ENCODE measurements around the gene MRGPRF. TPM values are rescaled to one million over a fixed set of nuclear protein-coding genes. Genes with fewer than 3 reads are reported as not detected.

The MRGPRF gene
- total and polyA plus RNA-seq, 3 donors from 2014 or later: 10.0 to 21.1 (median 12.2) TPM

- peak overlapping the region; percentile 94 to 96 for H3K27ac ChIP-seq
- H3K36me3 ChIP-seq (ENCODE audit: low read depth, missing control alignments): no peaks in the 10 kb centered on the region
- no peak for TF ChIP-seq POLR2A (IDR thresholded peaks at IDR 0.05)
- TF ChIP-seq CTCF (IDR thresholded peaks at IDR 0.05): no peak
- 7 to 16% methylated on average over 13 to 15 of the region's 15 CpGs for WGBS, 2 donors
- no peaks in the 10 kb centered on the region for H3K9me3 ChIP-seq
- peak overlapping the region; percentile 98 for H3K4me3 ChIP-seq
- H3K27me3 ChIP-seq: no peaks in the 10 kb centered on the region
- intact Hi-C loops (cut with DNase I; ENCODE audit: low total_unique reads): no loop called here
- DNase-seq: no peak
- peaks cover 35% of the 10 kb centered on the region for H3K4me1 ChIP-seq
Observed at GRCh38 chr11:69049490-69049867, 36.4 kb upstream of the MRGPRF start.

- Histone ChIP-seq H3K4me1 (peaks cover 40% of the 10 kb centered on the region), H3K27me3 (no peaks in the 10 kb centered on the region), H3K36me3 (ENCODE audit: low read depth, missing control alignments) (no peaks in the 10 kb centered on the region), H3K4me3 (peak within 1 kb of the TSS; percentile 98), H3K9me3 (no peaks in the 10 kb centered on the region), H3K27ac (peak within 1 kb of the TSS; percentile 94 to 96)
- intact Hi-C loops (cut with DNase I; ENCODE audit: low total_unique reads): no loop called here
- WGBS, 2 donors: 1 to 2% methylated on average over 27 to 45 of the region's 76 CpGs
- DNase-seq: peak; percentile 95
- TF ChIP-seq POLR2A (IDR thresholded peaks at IDR 0.05) (peak; percentile 11), CTCF (IDR thresholded peaks at IDR 0.05) (no peak)
Observed at GRCh38 chr11:69048694-69049489, 35.8 kb upstream of the MRGPRF start, which contains the start of gene TPCN2. TSS of gene TPCN2 (plus strand) at chr11:69048932. CDS start at chr11:69048998, 66 bp downstream.

GRCh38 chr11:69048031-69048693 lies 35.1 kb upstream of the MRGPRF start:
- Histone ChIP-seq H3K4me1 (peaks cover 40% of the 10 kb centered on the region), H3K36me3 (ENCODE audit: low read depth, missing control alignments) (no peaks in the 10 kb centered on the region), H3K27me3 (no peaks in the 10 kb centered on the region), H3K9me3 (no peaks in the 10 kb centered on the region), H3K27ac (peak overlapping the region; percentile 94 to 96), H3K4me3 (peak overlapping the region; percentile 98)
- no peak for DNase-seq
- intact Hi-C loops (cut with DNase I; ENCODE audit: low total_unique reads): no loop called here
- no peak for TF ChIP-seq POLR2A (IDR thresholded peaks at IDR 0.05)
- TF ChIP-seq CTCF (IDR thresholded peaks at IDR 0.05): peak in 1 of 3 experiments; percentile 2
- WGBS, 2 donors: 23 to 25% methylated on average over 11 of the region's 11 CpGs

GRCh38 chr11:69044111-69045013 lies 31.3 kb upstream of the MRGPRF start:
- peak; percentile 81 for DNase-seq
- H3K27ac ChIP-seq: peak overlapping the region in 1 of 2 donors; percentile 38
- H3K36me3 ChIP-seq (ENCODE audit: low read depth, missing control alignments): no peaks in the 10 kb centered on the region
- no peak for TF ChIP-seq POLR2A (IDR thresholded peaks at IDR 0.05)
- TF ChIP-seq CTCF (IDR thresholded peaks at IDR 0.05): peak in 2 of 3 experiments; percentile 21 to 48
- no peaks in the 10 kb centered on the region for H3K9me3 ChIP-seq
- peaks cover 11% of the 10 kb centered on the region for H3K4me1 ChIP-seq
- intact Hi-C loops (cut with DNase I; ENCODE audit: low total_unique reads): no loop called here
- no peak overlapping the region for H3K4me3 ChIP-seq
- no peaks in the 10 kb centered on the region for H3K27me3 ChIP-seq
- 36 to 45% methylated on average over 13 to 15 of the region's 15 CpGs for WGBS, 2 donors
